WI38 (cell line): ENCODE results near the gene CAMK2N1.

Source experiments
- H3K4me3 ChIP-seq: 2 replicates; pipeline ENCODE4 v1.5.1; 2011; ENCODE audit warnings: low read depth, mild to moderate bottlenecking, control low read depth, low read length
- CTCF ChIP-seq: IDR thresholded peaks from 2 replicates; pipeline ENCODE4 v1.5.1; 2012; ENCODE audit warnings: low read depth, mild to moderate bottlenecking, control low read depth, low read length

CAMK2N1 gene

GRCh38 chr1:20485527-20486456 is at the start of gene CAMK2N1:
Gene CAMK2N1 (minus strand): TSS chr1:20486210. CDS start chr1:20485379, 831 bp downstream.
- peak within 1 kb of the TSS; percentile 98 for H3K4me3 ChIP-seq
- no peak for TF ChIP-seq CTCF

- TF ChIP-seq CTCF, result no peak
- H3K4me3 ChIP-seq, result no peak overlapping the region
These were observed 48.8 kb upstream of the CAMK2N1 start for GRCh38 chr1:20534659-20535417.

- no peak for TF ChIP-seq CTCF
- no peak overlapping the region for H3K4me3 ChIP-seq
These were observed 47.6 kb upstream of the CAMK2N1 start for GRCh38 chr1:20533635-20534034.

- TF ChIP-seq CTCF, result no peak
- no peak overlapping the region for H3K4me3 ChIP-seq
These were observed 44.9 kb upstream of the CAMK2N1 start for GRCh38 chr1:20530901-20531300.

- TF ChIP-seq CTCF, result no peak
- no peak overlapping the region for H3K4me3 ChIP-seq
These were observed 44.3 kb upstream of the CAMK2N1 start for GRCh38 chr1:20530306-20530705.

- no peak for TF ChIP-seq CTCF
- no peak overlapping the region for H3K4me3 ChIP-seq
These were observed 42.2 kb upstream of the CAMK2N1 start for GRCh38 chr1:20528221-20528620.

- no peak overlapping the region for H3K4me3 ChIP-seq
- no peak for TF ChIP-seq CTCF
These were observed 40.3 kb upstream of the CAMK2N1 start for GRCh38 chr1:20526267-20526666.
